Stimulated activated CD8-positive, alpha-beta memory T cell treated with anti-CD3 and anti-CD28 coated beads, Interleukin-2, amount 100 ng/mL, for 48 hours (primary cell): ENCODE data around the gene WAPL.

Experiments
- DNase-seq, 2 donors: peaks; one replicate each; pipeline ENCODE4 v3.0.0-alpha.2; 2020; ENCODE audit warnings: low read depth in 2 of 2

The WAPL gene

GRCh38 chr10:86461963-86462804 is 59.4 kb downstream of the WAPL start:
- no peak for DNase-seq

GRCh38 chr10:86451604-86451960 is 70.0 kb downstream of the WAPL start:
- DNase-seq, result no peak

- no peak for DNase-seq
Measured at GRCh38 chr10:86450806-86451603, 70.6 kb downstream of the WAPL start.

GRCh38 chr10:86449926-86450558 is 71.5 kb downstream of the WAPL start:
- DNase-seq, result no peak

GRCh38 chr10:86447432-86447831 is 74.2 kb downstream of the WAPL start:
- DNase-seq, result no peak

GRCh38 chr10:86446987-86447386 is 74.6 kb downstream of the WAPL start:
- DNase-seq, result no peak

GRCh38 chr10:86446440-86446839 is 75.2 kb downstream of the WAPL start:
- DNase-seq, result no peak

GRCh38 chr10:86443936-86444335 is 77.7 kb downstream of the WAPL start:
- no peak for DNase-seq

- no peak for DNase-seq
Measured at GRCh38 chr10:86443069-86443468, 78.5 kb downstream of the WAPL start.

- DNase-seq, result no peak
Measured at GRCh38 chr10:86440874-86441843, 80.4 kb downstream of the WAPL start.

GRCh38 chr10:86439544-86439943 is 82.0 kb downstream of the WAPL start:
- DNase-seq, result no peak

- DNase-seq, result no peak
Measured at GRCh38 chr10:86438091-86438749, 83.4 kb downstream of the WAPL start.

- DNase-seq, result no peak
Measured at GRCh38 chr10:86437447-86437846, 84.1 kb downstream of the WAPL start.

GRCh38 chr10:86436963-86437362 is 84.6 kb downstream of the WAPL start:
- DNase-seq, result no peak

- no peak for DNase-seq
Measured at GRCh38 chr10:86434656-86435055, 86.9 kb downstream of the WAPL start.

- no peak for DNase-seq
Measured at GRCh38 chr10:86423739-86424138, 97.9 kb downstream of the WAPL start.

GRCh38 chr10:86419101-86419500 is 102.5 kb downstream of the WAPL start:
- DNase-seq, result no peak

GRCh38 chr10:86415583-86415982 is 106.0 kb downstream of the WAPL start:
- no peak for DNase-seq

GRCh38 chr10:86415116-86415515 is 106.5 kb downstream of the WAPL start:
- no peak for DNase-seq

GRCh38 chr10:86413046-86413728 is 108.4 kb downstream of the WAPL start:
- DNase-seq, result no peak
